HCT116 (cell line): ENCODE measurements around the gene SKA3. TPM values are rescaled to one million over a fixed set of nuclear protein-coding genes. Genes with fewer than 3 reads are reported as not detected.

ENCODE experiments used
- ATAC-seq: fragments of 200-7000 bp; cut with Tn5 transposase; 2 replicates; pipeline ENCODE4 v1.9.1; 2020; ENCODE audit warnings: mild to moderate bottlenecking, moderate library complexity
- BruUV-seq: library from RNA; stranded (reverse); fragments of 400-500 nt; replicated peaks from 2 replicates; lab custom pipeline; 2021; lab: Mats Ljungman, UMichigan
- CTCF ChIA-PET: fragments of 300-600 bp; sonication (Branson Sonifier 250); formaldehyde crosslinking; loops from one replicate; lab custom pipeline; 2021; ENCODE audit warnings: antibody characterized with exemption; lab: Charles Lee
- POLR2A ChIA-PET: fragments of 300-600, 350-600 bp; sonication (Branson Sonifier 250); formaldehyde crosslinking; loops from one replicate; lab custom pipeline; 2021; ENCODE audit warnings: antibody characterized with exemption; lab: Charles Lee
- RAD21 ChIA-PET, 2 experiments: fragments of 300-600 bp; sonication (Branson Sonifier 250); formaldehyde crosslinking; loops; one replicate each; lab custom pipeline; 2023; ENCODE audit warnings: low total read pairs in 2 of 2; ENCODE audit not compliant: uncharacterized antibody in 2 of 2, unreplicated experiment in 2 of 2, low non-redundant PET in 1 of 2; lab: Charles Lee
- DNase-seq: peaks from one replicate; pipeline ENCODE4 v3.0.0-alpha.2; 2010; ENCODE audit warnings: low read depth, low spot score
- H2AFZ ChIP-seq: fragments of 200-600 bp; shearing (Covaris generic), sonication (generic); 2 replicates; pipeline ENCODE4 v1.6.1; 2017; ENCODE audit warnings: low read depth, mixed run types, mixed read lengths, antibody characterized with exemption, low read length; ENCODE audit not compliant: poor library complexity, severe bottlenecking
- H3K27ac ChIP-seq: 2 replicates; pipeline ENCODE4 v1.5.1; 2012; ENCODE audit warnings: low read depth, low read length
- H3K27me3 ChIP-seq: fragments of 200-600 bp; sonication (generic); 2 replicates; pipeline ENCODE4 v1.6.1; 2016; ENCODE audit warnings: mixed run types, low read length, mixed read lengths; ENCODE audit not compliant: insufficient read depth
- H3K36me3 ChIP-seq, 2 experiments: fragments of 200-500 bp in 1 of 2; fragments of 200-600 bp in 1 of 2; sonication (Bioruptor generic) in 1 of 2; sonication (generic) in 1 of 2; 2 replicates each; pipeline versions ENCODE4 v1.5.1 to v1.6.1; 2014 to 2016; ENCODE audit warnings: low read length in 2 of 2, inconsistent platforms in 1 of 2, mixed read lengths in 1 of 2, mixed run types in 1 of 2; ENCODE audit not compliant: insufficient read depth in 2 of 2, control insufficient read depth in 1 of 2
- H3K4me1 ChIP-seq, 2 experiments: fragments of 200-600 bp in 1 of 2; sonication (generic) in 1 of 2; 2 replicates each; pipeline versions ENCODE4 v1.5.1 to v1.6.1; 2012 to 2017; ENCODE audit warnings: low read length in 2 of 2, inconsistent platforms in 1 of 2, mild to moderate bottlenecking in 1 of 2, mixed read lengths in 1 of 2, mixed run types in 1 of 2, moderate library complexity in 1 of 2; ENCODE audit not compliant: insufficient read depth in 2 of 2, control insufficient read depth in 1 of 2
- H3K4me2 ChIP-seq: fragments of 200-600 bp; sonication (generic); 2 replicates; pipeline ENCODE4 v1.6.1; 2017; ENCODE audit warnings: mixed run types, low read length, mixed read lengths
- H3K4me3 ChIP-seq, 2 experiments: fragments of 200-600 bp in 1 of 2; sonication (generic) in 1 of 2; replicated peaks in 1 of 2; 2 replicates each; pipeline ENCODE4 v1.5.1; 2011 to 2016; ENCODE audit warnings: low read length in 2 of 2, control low read depth in 1 of 2, low read depth in 1 of 2, mild to moderate bottlenecking in 1 of 2, mixed read lengths in 1 of 2, mixed run types in 1 of 2
- H3K79me2 ChIP-seq: fragments of 200-600 bp; sonication (generic); 2 replicates; pipeline ENCODE4 v1.6.1; 2017; ENCODE audit warnings: mild to moderate bottlenecking, mixed run types, low read length, moderate library complexity, mixed read lengths; ENCODE audit not compliant: insufficient read depth
- H3K9ac ChIP-seq: fragments of 200-600 bp; sonication (generic); 2 replicates; pipeline ENCODE4 v1.6.1; 2016; ENCODE audit warnings: low read length, mixed read lengths
- H3K9me2 ChIP-seq: fragments of 200-600 bp; sonication (generic), shearing (Covaris generic); 2 replicates; pipeline ENCODE4 v1.6.1; 2017; ENCODE audit warnings: mixed run types, mild to moderate bottlenecking, moderate library complexity; ENCODE audit not compliant: insufficient read depth
- H3K9me3 ChIP-seq, 2 experiments: fragments of 200-500 bp in 1 of 2; fragments of 200-600 bp in 1 of 2; sonication (Bioruptor generic) in 1 of 2; sonication (generic) in 1 of 2; 2 replicates each; pipeline ENCODE4 v1.6.1; 2014 to 2017; ENCODE audit warnings: low read length in 2 of 2, mixed read lengths in 2 of 2, inconsistent platforms in 1 of 2, low read depth in 1 of 2, mild to moderate bottlenecking in 1 of 2, mixed run types in 1 of 2, moderate library complexity in 1 of 2; ENCODE audit not compliant: control insufficient read depth in 1 of 2, insufficient read depth in 1 of 2
- H4K20me1 ChIP-seq: fragments of 200-600 bp; sonication (generic), shearing (Covaris generic); 2 replicates; pipeline ENCODE4 v1.6.1; 2017; ENCODE audit warnings: mixed run types, mild to moderate bottlenecking, moderate library complexity; ENCODE audit not compliant: insufficient read depth
- CBX3 ChIP-seq: IDR thresholded peaks from 2 replicates; pipeline ENCODE4 v1.6.1; 2012; ENCODE audit warnings: low read depth
- EGR1 ChIP-seq: IDR thresholded peaks from 2 replicates; pipeline ENCODE4 v1.6.1; 2012; ENCODE audit warnings: low read depth
- EZH2phosphoT487 ChIP-seq: fragments of 200-600 bp; IDR thresholded peaks from 2 replicates; pipeline ENCODE4 v1.6.1; 2018; ENCODE audit warnings: antibody characterized with exemption, borderline replicate concordance
- FOSL1 ChIP-seq: IDR thresholded peaks from 2 replicates; pipeline ENCODE4 v1.6.1; 2012; ENCODE audit warnings: low read depth
- POLR2A ChIP-seq: IDR thresholded peaks from 2 replicates; pipeline ENCODE4 v1.7.0; 2011; ENCODE audit warnings: borderline replicate concordance; ENCODE audit not compliant: insufficient read depth, insufficient read length; ENCODE audit errors: extremely low read depth
- RAD21 ChIP-seq: IDR thresholded peaks from 2 replicates; pipeline ENCODE4 v1.6.1; 2012; ENCODE audit warnings: low read depth, mild to moderate bottlenecking
- SP1 ChIP-seq: IDR thresholded peaks from 2 replicates; pipeline ENCODE4 v1.6.1; 2012; ENCODE audit warnings: low read depth
- ZBTB33 ChIP-seq: IDR thresholded peaks from 2 replicates; pipeline ENCODE4 v1.6.1; 2011; ENCODE audit warnings: mild to moderate bottlenecking, low read length, moderate library complexity; ENCODE audit not compliant: insufficient replicate concordance; ENCODE audit errors: extremely low read depth
- ZFX ChIP-seq: fragments of 450-650 bp; IDR thresholded peaks from 2 replicates; pipeline ENCODE4 v1.6.1; 2017
- intact Hi-C: fragments of 100-400 bp; cut with micrococcal nuclease; formaldehyde crosslinking; loops from 2 replicates; pipeline ENCODE4 v1.10.0; 2022
- total RNA-seq: library from RNA; stranded (reverse); gene quantifications from one replicate; pipeline ENCODE4 v1.2.1, GENCODE V29; 2021; ENCODE audit not compliant: unreplicated experiment
- TF ChIP-seq, protein P1 (sequence below): IDR thresholded peaks from 2 replicates; pipeline ENCODE4 v1.6.1; 2012; ENCODE audit warnings: low read depth

Gene SKA3
- total RNA-seq, 1 experiment from 2014 or later: 43.3 TPM

GRCh38 chr13:21225082-21225481 lies 48.7 kb upstream of the SKA3 start:
- H3K4me1 ChIP-seq: no peaks in the 10 kb centered on the region
- no peak for TF ChIP-seq RAD21
- no peak for TF ChIP-seq EZH2phosphoT487
- TF ChIP-seq CBX3: no peak
- TF ChIP-seq EGR1: no peak
- TF ChIP-seq SP1: no peak
- no peak for TF ChIP-seq POLR2A
- TF ChIP-seq, protein P1, sequence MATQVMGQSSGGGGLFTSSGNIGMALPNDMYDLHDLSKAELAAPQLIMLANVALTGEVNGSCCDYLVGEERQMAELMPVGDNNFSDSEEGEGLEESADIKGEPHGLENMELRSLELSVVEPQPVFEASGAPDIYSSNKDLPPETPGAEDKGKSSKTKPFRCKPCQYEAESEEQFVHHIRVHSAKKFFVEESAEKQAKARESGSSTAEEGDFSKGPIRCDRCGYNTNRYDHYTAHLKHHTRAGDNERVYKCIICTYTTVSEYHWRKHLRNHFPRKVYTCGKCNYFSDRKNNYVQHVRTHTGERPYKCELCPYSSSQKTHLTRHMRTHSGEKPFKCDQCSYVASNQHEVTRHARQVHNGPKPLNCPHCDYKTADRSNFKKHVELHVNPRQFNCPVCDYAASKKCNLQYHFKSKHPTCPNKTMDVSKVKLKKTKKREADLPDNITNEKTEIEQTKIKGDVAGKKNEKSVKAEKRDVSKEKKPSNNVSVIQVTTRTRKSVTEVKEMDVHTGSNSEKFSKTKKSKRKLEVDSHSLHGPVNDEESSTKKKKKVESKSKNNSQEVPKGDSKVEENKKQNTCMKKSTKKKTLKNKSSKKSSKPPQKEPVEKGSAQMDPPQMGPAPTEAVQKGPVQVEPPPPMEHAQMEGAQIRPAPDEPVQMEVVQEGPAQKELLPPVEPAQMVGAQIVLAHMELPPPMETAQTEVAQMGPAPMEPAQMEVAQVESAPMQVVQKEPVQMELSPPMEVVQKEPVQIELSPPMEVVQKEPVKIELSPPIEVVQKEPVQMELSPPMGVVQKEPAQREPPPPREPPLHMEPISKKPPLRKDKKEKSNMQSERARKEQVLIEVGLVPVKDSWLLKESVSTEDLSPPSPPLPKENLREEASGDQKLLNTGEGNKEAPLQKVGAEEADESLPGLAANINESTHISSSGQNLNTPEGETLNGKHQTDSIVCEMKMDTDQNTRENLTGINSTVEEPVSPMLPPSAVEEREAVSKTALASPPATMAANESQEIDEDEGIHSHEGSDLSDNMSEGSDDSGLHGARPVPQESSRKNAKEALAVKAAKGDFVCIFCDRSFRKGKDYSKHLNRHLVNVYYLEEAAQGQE: no peak
- no peak for TF ChIP-seq ZFX
- no peak for TF ChIP-seq FOSL1
- no peak for TF ChIP-seq ZBTB33
- no peak overlapping the region for H3K4me2 ChIP-seq
- no peak overlapping the region for H2AFZ ChIP-seq
- no peak overlapping the region for H3K27ac ChIP-seq
- H3K9ac ChIP-seq: no peak overlapping the region
- H3K27me3 ChIP-seq: no peaks in the 10 kb centered on the region
- intact Hi-C loops: no loop called here
- no peak overlapping the region for H3K4me3 ChIP-seq
- no peak for DNase-seq
- H3K9me3 ChIP-seq: peaks cover 7 to 16% of the 10 kb centered on the region in 2 experiments; a peak in 2 of 4 replicates
- H3K9me2 ChIP-seq: no peaks in the 10 kb centered on the region
- no peaks in the 10 kb centered on the region for H3K36me3 ChIP-seq
- ATAC-seq: no peak
- no peaks in the 10 kb centered on the region for H3K79me2 ChIP-seq
- POLR2A ChIA-PET: no interaction called here
- RAD21 ChIA-PET: no interaction called here
- CTCF ChIA-PET: no interaction called here
- no peaks in the 10 kb centered on the region for H4K20me1 ChIP-seq
- BruUV-seq: no TSS peak
